Measurements from ENCODE around the gene RAI1.

Gene RAI1

DNA sequence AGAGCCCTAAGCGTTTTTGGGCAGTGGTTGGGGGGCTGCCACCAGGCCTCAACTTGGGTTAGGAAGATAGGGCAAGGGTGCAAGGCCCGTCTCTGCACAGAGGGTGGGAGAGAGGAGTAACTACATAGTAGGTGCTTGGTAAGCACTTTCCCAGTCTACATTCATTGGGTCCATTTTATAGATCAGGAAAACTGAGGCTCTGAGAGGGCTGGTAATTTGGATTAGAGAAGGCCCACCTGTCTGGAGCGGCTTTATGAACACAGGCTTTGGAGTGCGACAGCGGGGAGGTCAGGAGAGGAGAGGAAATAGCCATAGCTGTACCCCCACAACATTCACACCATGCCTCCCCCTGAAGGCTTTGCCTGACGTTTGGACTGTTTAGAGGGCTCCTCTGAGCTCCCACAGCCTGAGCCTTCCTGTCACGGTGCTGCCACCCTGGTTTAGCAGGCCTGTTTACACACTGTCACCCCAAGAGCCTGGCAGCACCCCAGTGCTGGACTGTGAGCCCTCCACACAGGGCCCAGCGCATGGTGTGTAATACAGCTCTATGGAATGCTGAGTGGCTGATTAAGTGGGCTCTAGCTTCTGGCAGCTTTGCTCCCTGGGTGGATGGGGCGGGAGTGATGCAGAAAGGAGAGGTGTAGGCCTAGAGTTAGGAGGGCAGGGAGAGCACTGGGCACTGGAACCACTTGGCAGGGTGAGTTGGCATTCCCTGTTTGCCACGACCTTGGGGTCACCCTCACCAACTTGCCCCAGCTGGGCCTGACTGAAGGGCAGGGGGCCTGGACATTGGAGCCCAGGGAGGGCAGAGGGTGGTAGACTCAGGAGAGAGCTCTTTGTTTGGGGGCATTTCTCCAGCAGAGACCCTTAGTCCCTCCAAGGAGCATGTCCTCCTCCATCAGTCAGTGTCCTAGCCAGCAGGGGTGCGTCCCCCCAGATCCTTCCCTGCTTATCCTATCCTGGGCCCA, 73.7 kb downstream of the RAI1 start:
- no peak for DNase-seq

DNA sequence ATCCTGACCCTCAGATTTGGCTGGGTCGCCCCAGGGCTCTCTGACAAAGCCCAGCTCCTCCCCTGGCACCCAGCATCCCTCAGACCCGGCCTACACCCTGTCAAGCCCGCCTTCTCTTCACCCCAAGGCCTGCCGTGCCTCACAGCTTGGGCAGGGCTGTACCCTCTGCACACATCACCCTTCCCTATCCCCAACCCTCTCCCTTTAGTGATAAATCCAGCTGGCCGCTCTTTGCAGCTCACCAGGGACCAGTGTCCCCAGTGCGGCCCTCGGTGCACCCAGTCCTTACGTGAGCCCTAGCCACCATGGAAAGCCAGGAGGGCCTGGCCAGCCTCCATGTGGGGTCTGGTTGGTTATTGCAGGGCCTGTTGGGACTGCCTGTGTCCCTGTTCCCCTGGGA, 74.5 kb downstream of the RAI1 start:
- DNase-seq: no peak

DNA sequence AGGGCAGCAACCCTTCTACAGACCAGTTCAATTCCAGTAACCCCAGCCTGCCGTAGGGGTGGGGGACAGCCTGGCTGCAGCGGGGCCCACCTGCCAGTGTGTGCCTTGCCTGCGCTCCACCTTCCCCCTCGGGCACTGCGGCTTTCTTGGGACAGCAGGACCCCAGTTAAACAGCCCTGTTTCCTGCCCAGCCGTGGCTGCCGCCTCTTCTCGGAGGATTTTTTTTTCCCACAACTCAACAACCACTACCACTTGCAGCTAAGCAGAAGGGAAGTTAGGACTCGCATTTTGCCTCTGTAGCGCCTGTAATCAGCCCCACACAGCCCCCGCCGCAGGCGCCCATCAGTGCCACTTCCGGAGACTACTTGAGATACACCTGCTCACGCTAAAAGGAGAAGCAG, 76.1 kb downstream of the RAI1 start:
- peak; percentile 10 for DNase-seq

DNA sequence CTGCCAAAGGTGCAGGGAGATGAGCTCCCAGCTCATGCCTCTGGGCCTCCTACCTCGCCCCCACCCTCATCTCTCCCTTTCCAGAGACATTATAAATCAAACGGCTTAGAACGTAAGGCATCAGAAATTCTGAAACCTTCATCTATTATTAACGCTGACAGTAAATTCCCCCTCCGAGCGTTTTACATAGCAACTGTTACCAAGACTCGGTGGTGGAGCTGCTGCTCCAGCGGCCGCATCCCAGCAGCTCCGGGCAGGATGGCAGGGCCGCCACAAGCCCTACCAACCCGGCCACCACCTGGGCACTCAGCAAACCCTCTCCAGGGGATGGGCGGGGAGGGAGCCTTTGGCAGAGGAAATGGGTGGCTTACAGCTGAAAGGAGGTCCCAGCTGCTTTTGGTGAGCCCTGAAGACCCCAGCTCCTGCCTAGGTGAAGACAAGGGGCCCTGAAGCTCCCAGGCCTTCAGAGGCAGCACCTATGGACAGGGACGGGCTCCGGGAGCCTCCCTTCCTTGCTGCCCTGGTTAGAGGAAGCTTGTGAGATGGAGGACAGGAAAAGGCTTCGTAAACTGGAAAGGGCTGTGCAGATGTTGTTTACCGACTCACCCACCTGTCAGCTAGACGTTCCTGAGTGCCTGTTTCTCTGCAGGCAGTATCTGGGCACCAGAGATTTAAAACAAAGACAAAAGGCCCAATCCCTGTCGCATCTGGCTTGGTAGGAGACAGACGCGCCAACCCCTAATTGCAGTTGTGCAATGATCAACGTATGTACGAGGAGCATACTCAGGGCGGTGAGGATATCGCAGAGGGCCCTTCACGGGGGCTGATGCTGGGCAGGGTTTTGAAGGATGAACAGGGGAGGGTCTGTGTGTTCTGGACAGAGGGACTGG, 76.9 kb downstream of the RAI1 start:
- no peak for DNase-seq

DNA sequence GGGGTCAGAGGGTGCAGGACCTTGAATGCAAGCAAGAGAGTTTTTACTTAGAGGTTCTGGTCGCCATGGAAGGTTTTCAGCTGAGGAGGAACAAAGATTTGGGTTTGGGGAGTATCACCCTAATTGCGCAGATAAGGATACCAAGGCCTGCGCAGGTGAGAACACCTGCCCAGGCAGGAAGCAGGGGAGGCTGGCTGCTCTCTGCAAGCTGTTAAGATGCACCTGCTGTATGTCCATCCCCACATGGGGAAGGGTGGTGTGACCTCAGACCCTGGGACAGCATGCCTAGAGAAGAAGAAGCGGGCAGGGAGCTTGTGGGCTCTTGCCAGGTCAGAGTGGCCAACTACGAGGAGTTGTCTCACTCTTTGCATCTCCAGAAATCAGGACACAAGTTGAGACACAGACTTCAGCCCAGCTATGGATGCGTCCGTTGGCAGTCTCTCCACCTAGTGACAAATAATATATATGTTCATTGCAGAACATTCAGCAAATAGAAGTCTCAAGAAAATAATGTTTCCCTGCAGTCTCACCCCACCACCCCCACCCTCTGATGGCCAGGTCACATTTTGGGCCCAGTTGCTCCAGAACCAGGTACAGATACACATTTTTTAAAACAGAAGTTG, 77.8 kb downstream of the RAI1 start:
- no peak for DNase-seq

DNA sequence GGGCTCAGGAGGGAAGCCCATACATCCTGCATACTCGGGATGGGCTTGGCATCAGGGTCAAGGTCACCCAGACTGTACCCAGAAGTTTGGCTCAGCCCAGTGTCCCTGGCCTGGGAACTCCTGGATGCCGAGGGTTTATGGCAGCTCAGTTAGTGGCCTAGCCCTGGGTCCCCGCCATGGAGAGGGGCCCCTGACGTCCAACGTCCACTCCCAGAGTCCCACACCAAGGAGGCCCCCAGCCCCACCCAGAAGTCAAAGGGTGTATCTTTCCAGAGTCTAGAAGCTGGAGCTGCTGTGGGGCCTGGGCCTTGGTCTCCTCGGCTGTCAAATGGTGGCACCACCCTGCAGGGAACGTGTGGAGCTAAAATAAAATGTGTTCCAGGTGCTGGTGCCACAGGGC, 79.1 kb downstream of the RAI1 start:
- no peak for DNase-seq

DNA sequence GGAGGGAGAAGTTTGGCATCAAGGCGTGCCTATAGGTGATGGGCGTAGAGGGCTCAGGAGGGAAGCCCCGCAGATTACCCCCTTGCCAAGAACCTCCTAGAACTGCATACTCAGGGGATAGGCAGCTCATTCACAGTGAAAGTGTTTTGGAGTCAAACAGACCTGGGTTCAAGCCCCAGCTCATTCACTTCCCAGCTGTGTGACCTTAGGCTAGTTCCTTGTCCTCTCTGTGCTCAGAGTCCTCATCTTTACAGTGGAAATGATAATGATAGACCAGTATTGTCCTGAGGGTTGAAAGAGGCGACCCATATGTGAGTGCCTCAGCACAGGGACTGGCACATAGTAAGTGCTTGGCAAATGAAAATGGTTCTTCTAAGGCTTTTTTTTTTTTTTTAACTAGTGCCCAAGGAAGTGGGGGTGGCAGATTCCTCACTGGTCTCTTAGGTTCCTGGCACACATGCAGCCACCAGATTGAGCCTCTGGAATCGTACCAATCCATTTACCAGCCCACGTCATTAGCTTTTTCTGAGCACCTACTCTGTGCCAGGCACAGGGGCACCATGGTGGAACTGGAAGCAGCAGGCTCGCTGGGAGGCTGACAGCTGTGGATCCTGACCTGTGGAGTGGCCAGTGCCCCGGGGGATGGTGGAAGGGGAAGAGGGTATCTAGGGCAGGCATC, 79.8 kb downstream of the RAI1 start:
- DNase-seq: no peak

DNA sequence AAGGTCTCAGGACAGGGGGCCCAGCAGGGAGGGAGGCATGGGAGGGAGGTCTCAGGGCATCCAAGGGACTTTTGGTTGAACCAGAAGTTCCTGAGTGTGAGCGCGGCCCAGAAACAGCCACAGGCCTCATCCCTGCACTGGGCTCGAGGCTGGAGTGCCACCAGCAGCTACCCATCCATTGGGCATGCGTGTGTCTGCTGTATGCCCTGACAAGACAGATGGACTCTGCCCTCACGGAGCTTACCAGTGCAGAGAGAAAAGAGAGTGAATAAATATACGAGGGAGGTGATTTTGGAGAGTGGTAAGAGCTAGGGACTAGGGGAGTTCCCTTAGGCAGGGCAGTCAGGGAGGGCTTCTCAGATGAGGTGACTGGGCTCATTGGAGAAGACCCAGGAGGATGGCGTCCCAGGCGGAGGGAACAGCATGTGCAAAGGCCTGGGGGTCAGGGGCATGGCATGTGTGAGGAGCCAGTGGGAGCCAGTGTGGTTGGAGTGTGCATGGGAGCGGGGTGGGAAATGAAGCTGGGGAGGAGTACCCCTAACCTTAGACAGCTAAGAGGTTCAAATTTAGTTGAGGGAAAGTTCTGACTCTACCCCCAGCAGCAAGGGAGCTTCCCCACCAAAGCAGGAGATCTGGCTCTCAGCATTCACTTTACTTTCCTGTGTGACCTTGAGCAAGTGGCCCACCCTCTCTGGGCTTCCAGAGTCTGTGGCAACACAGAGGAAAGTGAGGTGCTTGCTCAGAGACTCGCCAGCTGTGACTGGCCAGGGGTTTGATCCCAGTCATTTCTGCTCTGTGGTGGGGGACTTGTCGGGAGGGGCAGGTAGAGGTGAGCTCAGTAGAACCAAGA, 80.9 kb downstream of the RAI1 start:
- DNase-seq: no peak

DNA sequence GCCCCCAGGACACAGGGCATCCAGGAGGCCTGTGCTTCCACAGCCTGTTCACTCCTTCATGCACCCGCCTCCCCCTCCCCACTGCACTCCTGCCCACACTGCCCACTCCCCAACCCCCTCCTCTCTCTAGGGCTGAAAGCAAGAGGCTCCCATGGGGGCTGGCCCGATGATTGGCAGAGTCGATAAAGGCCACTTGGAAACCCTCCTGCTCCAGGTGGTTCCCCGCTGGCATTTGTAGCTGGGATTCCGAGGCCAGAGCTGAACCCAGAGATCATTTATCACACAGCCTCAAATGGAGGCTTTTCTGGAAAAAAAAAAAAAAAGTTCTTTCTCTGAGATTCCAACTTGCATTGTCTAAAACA, 81.5 kb downstream of the RAI1 start:
- no peak for DNase-seq

DNA sequence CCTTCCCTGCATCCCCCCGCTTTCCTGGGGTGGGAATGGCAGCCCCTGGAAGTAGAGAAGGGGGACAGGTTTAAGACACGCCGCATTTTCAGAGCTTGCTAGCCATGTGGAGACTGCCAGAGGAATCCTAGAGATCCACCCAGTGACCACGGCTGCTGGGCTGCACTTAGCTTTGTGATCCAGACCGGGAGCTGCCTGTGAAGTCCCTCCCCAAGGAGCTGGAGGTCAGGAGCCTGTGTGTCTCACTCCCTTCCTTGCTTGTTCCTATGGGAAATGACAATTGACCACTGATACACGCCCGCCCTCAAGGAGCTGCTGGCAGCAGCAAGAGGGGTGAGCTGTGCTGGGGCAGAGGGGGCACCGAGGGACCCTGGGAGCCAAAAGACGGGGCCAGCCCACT, 81.9 kb downstream of the RAI1 start:
- DNase-seq: no peak

DNA sequence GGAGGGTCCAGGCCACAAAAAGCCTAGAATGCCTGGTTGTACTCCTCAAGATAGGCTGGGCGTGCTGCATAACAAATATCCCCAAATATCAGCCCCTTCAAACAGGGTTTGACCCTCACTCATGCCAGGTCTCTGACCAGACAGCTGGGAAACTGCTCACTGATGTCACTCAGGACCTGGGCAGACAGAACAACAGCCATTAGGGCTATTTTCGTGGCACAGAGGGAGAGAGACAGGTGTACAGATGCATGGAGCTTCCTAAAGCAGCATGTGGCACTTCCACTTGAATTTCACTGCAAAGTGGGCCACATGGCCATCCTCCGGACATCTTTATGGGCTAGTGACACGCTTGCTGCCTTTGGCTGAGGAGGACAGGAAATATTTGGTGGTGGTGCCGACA, 82.5 kb downstream of the RAI1 start:
- DNase-seq: no peak

DNA sequence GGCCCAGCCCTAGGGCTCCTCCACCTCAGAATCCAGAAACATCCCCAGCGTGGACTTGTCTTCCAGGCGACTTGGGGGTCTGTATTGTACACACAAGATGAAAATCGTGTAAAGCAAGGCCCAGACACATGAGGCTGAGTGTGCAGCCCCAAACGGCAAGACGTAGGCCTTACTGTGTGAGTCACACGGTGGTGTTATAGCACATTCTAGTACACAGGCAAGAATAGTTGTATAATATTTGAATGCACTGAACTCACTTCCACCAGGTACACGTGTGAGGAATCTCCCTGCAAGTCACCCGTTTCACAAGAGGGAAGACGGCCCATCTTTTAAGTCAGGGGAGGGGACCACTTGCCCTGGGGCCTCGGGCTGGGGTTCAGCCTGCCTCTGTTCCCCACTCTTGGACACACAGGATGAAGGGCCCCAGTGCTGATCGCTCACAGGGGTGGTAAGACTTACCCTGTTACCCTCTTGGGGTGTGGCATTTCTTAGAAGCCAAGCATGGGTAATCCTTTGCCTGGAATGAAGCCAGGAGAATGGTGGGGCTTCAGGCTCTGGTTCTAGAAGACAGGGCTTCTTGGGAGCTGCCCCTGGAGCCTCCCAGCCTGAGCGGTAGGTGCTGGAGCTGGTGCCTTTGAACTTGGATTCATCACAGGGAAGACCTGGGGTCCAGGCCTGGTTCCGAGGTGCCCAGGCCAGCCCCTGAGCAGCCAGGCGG, 84.3 kb downstream of the RAI1 start:
- no peak for DNase-seq

DNA sequence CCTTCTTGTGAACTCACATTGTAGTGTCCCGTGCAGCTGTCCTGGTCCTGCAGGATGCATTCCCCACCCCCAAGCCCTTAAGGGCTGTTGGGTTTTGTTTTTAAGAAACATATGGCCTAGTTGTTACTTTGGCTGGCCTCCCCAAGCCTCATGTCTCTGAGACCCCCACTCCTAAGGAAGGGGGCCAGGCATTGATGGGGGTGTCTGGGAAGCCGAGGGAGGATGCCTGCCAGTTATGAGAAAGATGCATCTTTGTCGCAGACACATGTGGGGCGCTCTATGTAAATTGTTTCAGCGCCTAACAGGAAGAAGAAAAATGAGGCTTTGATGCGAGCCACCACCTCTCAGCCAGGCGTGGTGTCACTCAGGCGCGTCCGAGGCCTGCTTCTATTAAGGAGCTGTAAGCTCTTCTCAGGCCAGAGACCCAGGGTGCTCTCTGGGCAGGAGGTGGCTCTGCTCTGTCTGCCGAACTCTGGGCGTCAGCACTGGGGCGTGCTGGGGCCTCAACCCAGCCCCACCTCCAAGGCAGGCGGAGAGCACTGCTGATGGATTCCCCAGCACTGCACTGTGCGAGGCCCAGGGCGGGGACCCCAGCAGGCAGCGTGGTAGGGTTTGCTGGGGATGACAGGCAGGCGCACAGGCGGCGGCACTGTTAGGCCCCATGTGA, 85.0 kb downstream of the RAI1 start:
- no peak for DNase-seq

DNA sequence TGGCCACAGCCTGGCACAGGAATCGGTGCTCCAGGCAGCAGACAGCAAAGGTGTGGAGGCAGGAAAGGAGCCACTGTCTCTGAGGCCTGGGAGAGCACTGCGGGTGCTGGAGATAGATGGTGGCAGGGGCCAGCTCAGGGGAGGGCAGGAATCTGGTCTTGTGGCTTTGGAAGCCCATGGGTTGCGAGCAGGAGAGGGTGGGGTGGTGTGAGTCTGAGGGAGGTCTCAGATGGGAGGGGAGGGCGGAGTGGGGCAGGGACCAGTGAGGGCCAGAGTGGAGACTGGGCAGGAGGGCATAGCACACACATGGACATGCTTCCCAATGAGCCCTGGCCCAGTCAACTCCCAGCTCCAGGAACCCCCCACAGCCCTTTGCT, 85.5 kb downstream of the RAI1 start:
- DNase-seq: no peak

DNA sequence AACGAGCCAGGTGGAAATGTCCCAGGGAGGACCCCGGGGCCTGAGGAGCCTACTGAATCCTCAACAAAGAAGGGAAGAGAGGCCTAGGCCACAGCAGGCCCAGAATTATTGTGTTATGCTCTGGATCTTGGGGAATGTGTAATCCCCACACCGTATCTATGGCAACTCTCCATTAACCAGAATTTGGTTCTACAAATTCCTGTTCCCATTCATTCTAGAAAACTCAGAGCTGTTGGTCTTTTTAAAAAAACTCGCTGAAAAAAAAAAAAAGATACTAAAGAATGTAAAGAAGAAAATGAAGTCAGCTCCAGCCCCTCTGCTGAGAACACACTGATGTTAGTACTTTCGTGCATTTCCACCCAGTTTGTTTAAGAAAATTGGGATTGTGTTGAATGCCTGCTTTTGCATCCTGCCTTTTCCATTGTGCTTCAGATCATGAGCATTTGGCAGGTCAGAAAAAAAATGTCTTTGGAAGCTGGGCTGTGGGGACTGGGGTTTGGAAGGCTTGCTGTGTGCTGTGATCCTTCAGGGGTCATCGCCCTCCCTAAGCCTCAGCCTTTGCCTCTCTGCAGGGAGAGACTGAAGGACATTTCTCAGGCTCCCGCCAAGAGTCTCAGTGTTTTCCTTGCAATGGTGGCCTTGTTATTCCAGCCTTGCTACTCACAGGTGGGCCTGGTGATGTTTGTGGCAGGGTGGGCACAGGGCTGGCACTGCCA, 86.1 kb downstream of the RAI1 start:
- no peak for DNase-seq

DNA sequence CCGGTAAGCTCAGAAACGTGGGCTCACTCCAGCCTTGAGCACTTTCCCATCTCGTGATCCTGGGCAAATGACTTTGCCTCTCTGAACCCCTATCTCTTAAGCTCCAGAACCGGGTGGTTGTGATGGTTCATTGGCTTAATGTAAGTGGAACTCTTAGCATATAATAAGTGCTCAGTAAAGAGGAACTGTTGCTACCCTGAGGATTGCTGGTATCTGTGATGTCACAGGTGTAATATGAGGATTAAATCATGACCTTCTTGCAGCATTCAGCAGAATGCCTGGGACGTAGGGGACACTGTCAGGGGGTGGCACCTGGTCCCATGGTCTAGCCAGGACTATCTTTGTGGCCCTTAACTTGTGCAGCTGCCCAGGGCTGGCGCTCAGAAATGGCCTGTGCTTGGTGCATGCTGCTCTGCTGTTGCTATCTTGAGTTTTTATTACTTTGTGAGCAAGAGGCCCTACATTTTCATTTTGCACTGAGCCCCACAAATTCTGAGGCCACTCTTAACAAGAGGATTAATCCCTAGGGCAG, 86.7 kb downstream of the RAI1 start:
- DNase-seq: no peak

DNA sequence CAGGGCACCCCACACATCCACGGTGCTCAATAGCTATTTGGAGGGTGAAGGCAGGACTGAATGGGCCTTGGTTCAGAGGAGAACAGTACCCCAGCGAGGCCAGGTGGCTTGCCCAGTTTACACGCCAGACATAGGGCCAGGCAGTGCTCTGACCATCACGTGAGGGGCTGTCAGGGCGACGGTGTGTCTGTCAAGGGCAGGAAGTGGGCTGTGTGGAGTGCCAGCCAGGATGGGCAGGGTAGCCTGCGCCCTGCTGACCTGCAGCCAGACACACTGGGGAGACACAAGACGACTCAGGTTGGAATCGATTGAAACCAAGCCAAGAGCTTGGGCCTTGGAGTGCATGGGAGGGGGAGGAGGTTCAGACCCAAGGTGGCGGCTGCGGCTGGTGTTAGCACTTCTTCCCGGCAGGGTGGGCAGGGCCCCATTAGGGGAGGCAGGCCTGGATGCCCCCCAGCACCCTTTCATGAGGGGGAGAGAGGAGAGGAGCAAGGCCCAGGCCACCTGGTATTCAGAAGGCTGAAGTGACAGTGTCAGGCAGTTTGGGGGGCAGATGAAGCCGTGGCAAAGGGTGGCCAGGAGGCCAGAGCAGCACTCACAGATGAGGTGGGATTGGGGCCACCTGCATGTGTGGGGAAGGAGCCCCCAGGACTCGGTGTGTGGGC, 87.3 kb downstream of the RAI1 start:
- DNase-seq: no peak

DNA sequence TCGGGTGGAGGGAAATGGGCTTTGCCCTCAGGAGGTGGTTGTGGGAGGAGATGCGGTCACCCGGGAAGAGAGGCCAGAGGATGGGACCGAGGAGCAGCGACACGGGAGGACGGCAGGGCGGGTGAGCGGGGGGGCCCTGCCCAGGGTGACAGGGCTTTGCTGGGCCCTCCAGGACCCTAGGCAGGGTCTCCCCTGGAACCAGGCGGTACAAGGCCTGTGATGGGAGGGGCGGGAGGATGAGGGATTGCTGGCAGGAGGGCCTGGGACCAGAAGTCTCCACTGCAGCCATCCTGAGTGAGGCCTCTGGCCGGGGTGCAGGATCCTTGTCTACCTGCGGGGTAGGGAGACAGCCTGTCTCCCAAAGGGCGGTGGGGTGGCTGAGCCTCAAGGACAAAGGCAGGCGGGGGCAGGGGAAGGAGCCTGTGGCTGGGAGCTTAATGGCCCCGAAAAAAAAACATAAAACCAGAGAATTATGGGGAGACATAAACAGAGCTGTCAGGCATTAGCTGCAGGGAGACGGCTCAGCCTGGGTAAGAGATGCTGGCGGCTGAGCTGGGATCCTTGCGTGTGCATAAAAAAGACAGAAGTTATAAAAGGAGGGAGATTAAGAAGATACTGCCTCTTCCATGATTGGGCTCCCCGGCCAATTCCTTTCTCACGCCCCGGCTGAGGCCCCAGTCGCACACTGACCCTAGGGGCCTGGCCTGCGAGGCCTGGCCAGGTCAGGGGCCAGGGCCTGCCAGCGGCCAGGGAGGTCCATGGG, 88.8 kb downstream of the RAI1 start:
- DNase-seq: no peak
